Hepatocyte (in vitro differentiated cells): ENCODE measurements around the gene SAMD14. TPM values are rescaled to one million over a fixed set of nuclear protein-coding genes. Genes with fewer than 3 reads are reported as not detected.
A peak's percentile ranks its signal among the peaks of the same experiment; 100 is the strongest.

ENCODE experiments used
- DNase-seq: peaks from one replicate; pipeline ENCODE4 v3.0.0-alpha.2; 2016; ENCODE audit warnings: low spot score
- H2AFZ ChIP-seq: fragments of 200-600 bp; sonication (generic); 2 replicates; pipeline ENCODE4 v1.6.0; 2016; ENCODE audit warnings: antibody characterized with exemption, mild to moderate bottlenecking
- H3K27ac ChIP-seq: fragments of 200-600 bp; sonication (generic); 2 replicates; pipeline ENCODE4 v1.5.1; 2016; ENCODE audit warnings: mild to moderate bottlenecking
- H3K27me3 ChIP-seq: fragments of 200-600 bp; sonication (generic); 2 replicates; pipeline ENCODE4 v1.6.1; 2016
- H3K36me3 ChIP-seq: fragments of 200-600 bp; sonication (generic); replicated peaks from 2 replicates; pipeline ENCODE4 v1.5.1; 2016; ENCODE audit warnings: low read depth; ENCODE audit not compliant: insufficient read depth
- H3K4me1 ChIP-seq: fragments of 200-600 bp; sonication (generic); 2 replicates; pipeline ENCODE4 v1.5.1; 2016; ENCODE audit warnings: mild to moderate bottlenecking, moderate library complexity; ENCODE audit not compliant: insufficient read depth
- H3K4me2 ChIP-seq: fragments of 200-600 bp; sonication (generic); 2 replicates; pipeline ENCODE4 v1.6.0; 2016
- H3K4me3 ChIP-seq: fragments of 200-600 bp; sonication (generic); 2 replicates; pipeline ENCODE4 v1.5.1; 2016; ENCODE audit warnings: mild to moderate bottlenecking
- H3K79me2 ChIP-seq: fragments of 200-600 bp; sonication (generic); 2 replicates; pipeline ENCODE4 v1.6.0; 2017; ENCODE audit warnings: mild to moderate bottlenecking
- H3K9me2 ChIP-seq: fragments of 200-600 bp; sonication (generic); replicated peaks from 2 replicates; pipeline ENCODE4 v1.6.0; 2017; ENCODE audit warnings: mild to moderate bottlenecking; ENCODE audit not compliant: insufficient read depth
- H3K9me3 ChIP-seq: fragments of 200-600 bp; sonication (generic); 2 replicates; pipeline ENCODE4 v1.5.1; 2016; ENCODE audit warnings: low read depth, mild to moderate bottlenecking
- H4K20me1 ChIP-seq: fragments of 200-600 bp; sonication (generic); 2 replicates; pipeline ENCODE4 v1.6.0; 2016; ENCODE audit warnings: mild to moderate bottlenecking; ENCODE audit not compliant: insufficient read depth, poor library complexity, severe bottlenecking
- EZH2 ChIP-seq: fragments of 200-600 bp; sonication (generic); IDR thresholded peaks from 2 replicates; pipeline ENCODE4 v1.6.1; 2016; ENCODE audit warnings: antibody characterized with exemption, mild to moderate bottlenecking, borderline replicate concordance
- EZH2phosphoT487 ChIP-seq: fragments of 200-600 bp; sonication (generic); IDR thresholded peaks from one replicate; pipeline ENCODE4 v1.6.1; 2018; ENCODE audit warnings: antibody characterized with exemption, mild to moderate bottlenecking, low read depth, moderate library complexity; ENCODE audit not compliant: unreplicated experiment, severe bottlenecking
- WGBS: methylation state at CpG from one replicate; pipeline ENCODE4 v1.1.6; 2016; ENCODE audit warnings: low lambda C conversion rate; ENCODE audit errors: missing lambda C conversion rate; 5-methylcytosine and 5-hydroxymethylcytosine counted together
- polyA plus RNA-seq: library from polyadenylated mRNA; unstranded; fragments of >200 nt; fragmentation: Nextera tagmentation; extraction: Ambion mirVana; gene quantifications from 2 replicates; pipeline ENCODE4 v1.2.1, GENCODE V29; 2016
- total RNA-seq: library from RNA; depleted of rRNA; stranded (reverse); fragments of >200 nt; gene quantifications from 2 replicates; pipeline ENCODE4 v1.2.3, GENCODE V29; 2014
- TF ChIP-seq, protein P1 (sequence below): fragments of 200-600 bp; sonication (generic); IDR thresholded peaks from 2 replicates; pipeline ENCODE4 v1.5.1; 2016; ENCODE audit warnings: antibody characterized with exemption, mild to moderate bottlenecking; ENCODE audit not compliant: poor library complexity

Gene SAMD14
- total and polyA plus RNA-seq, 2 experiments from 2014 or later: 3.1 to 4.2 TPM

DNA sequence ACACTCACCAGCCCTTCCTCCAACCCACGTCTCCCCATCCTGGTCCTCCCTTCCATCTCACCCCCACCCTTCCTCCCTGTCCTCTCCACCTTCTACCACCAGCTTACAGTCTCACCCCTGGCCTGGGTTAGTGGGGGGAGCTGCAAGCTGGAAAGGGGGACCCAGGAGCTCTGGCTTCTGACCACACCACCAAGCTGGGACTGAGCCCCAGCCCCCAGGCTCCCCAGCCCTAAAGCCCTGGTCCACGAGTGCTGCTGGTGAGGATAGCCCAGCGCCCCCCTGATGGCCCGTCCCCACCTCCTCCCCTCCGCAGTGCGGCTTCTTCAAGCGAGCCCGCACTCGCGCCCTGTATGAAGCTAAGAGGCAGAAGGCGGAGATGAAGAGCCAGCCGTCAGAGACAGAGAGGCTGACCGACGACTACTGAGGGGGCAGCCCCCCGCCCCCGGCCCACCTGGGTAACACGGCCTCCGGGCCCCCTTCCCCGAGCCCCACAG is 42.0 kb downstream of the SAMD14 start:
- Histone ChIP-seq H3K27ac (no peak overlapping the region), H3K36me3 (no peaks in the 10 kb centered on the region), H3K79me2 (no peaks in the 10 kb centered on the region), H3K9me2 (no peaks in the 10 kb centered on the region), H3K4me1 (no peaks in the 10 kb centered on the region), H2AFZ (no peak overlapping the region), H3K9me3 (no peaks in the 10 kb centered on the region), H3K4me2 (no peak overlapping the region), H4K20me1 (no peaks in the 10 kb centered on the region), H3K4me3 (no peak overlapping the region), H3K27me3 (no peaks in the 10 kb centered on the region)
- no peak for DNase-seq
- TF ChIP-seq EZH2 (no peak), EZH2phosphoT487 (no peak)
- TF ChIP-seq, protein P1, sequence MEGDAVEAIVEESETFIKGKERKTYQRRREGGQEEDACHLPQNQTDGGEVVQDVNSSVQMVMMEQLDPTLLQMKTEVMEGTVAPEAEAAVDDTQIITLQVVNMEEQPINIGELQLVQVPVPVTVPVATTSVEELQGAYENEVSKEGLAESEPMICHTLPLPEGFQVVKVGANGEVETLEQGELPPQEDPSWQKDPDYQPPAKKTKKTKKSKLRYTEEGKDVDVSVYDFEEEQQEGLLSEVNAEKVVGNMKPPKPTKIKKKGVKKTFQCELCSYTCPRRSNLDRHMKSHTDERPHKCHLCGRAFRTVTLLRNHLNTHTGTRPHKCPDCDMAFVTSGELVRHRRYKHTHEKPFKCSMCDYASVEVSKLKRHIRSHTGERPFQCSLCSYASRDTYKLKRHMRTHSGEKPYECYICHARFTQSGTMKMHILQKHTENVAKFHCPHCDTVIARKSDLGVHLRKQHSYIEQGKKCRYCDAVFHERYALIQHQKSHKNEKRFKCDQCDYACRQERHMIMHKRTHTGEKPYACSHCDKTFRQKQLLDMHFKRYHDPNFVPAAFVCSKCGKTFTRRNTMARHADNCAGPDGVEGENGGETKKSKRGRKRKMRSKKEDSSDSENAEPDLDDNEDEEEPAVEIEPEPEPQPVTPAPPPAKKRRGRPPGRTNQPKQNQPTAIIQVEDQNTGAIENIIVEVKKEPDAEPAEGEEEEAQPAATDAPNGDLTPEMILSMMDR: no peak
- 83% methylated on average over 6 of the region's 19 CpGs for WGBS

DNA sequence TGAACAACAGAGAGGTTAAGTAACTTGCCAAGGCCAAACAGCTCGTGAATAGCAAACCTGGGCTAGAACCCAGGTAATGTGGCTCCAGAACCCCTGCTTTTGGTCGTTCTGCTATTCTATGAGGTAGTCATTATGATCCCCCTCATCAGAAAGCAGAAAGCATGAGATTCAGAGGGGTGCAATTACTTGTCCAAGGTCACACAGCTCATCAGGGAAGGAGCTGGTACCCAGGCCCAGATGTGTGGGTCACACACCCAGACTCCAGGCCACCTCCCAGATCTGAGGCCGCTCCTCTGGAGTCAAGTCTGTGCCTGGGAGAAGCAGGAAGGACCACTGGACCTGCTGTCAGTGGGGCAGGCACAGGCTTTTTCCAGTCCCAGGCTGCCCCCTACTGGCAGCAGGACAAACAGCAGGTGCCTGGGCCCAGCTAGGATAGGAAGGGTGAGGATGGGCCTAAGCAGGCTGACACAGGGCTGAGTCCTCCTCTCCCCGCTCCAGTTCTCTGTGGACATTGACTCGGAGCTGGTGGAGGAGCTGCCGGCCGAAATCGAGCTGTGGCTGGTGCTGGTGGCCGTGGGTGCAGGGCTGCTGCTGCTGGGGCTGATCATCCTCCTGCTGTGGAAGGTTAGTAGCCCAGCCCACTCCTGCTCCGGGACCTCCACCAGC is 42.6 kb downstream of the SAMD14 start:
- WGBS: 51% methylated on average over 10 of the region's 10 CpGs
- DNase-seq: peak; percentile 80
- Histone ChIP-seq H3K79me2 (no peaks in the 10 kb centered on the region), H4K20me1 (no peaks in the 10 kb centered on the region), H3K9me3 (no peaks in the 10 kb centered on the region), H2AFZ (no peak overlapping the region), H3K4me1 (no peaks in the 10 kb centered on the region), H3K9me2 (no peaks in the 10 kb centered on the region), H3K36me3 (no peaks in the 10 kb centered on the region), H3K4me3 (no peak overlapping the region), H3K27me3 (no peaks in the 10 kb centered on the region), H3K4me2 (no peak overlapping the region), H3K27ac (no peak overlapping the region)
- TF ChIP-seq, protein P1: peak; percentile 93
- no peak for TF ChIP-seq EZH2phosphoT487

DNA sequence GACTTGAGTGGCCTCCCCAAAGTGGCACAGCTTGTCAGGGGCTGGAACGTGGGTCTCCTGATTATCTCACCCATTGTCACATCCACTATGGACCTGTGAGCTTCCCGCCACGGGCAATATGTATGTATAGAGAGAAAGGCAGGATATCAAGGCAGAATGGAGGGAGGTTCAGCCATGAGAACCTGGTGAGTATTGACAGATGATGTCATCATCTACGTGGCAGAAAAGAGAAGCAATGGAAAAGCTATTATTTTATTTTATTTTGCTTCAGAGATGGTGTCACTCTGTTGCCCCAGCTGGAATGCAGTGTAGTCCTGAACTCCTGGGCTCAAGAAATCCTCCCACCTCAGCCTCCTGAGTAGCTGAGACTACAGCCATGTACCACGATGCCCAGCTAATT is 48.2 kb downstream of the SAMD14 start:
- Histone ChIP-seq H3K9me3 (no peaks in the 10 kb centered on the region), H2AFZ (no peak overlapping the region), H3K79me2 (no peaks in the 10 kb centered on the region), H3K4me3 (no peak overlapping the region), H3K27me3 (no peaks in the 10 kb centered on the region), H3K9me2 (no peaks in the 10 kb centered on the region), H3K4me2 (no peak overlapping the region), H3K27ac (no peak overlapping the region), H4K20me1 (no peaks in the 10 kb centered on the region), H3K36me3 (no peaks in the 10 kb centered on the region), H3K4me1 (no peaks in the 10 kb centered on the region)
- TF ChIP-seq, protein P1: no peak
- TF ChIP-seq EZH2phosphoT487 (no peak), EZH2 (no peak)
- WGBS: 81% methylated on average over 5 of the region's 5 CpGs
- DNase-seq: no peak
